Gastrocnemius medialis (tissue), 4 donors: ENCODE measurements around the gene IFNAR2.

ENCODE experiments used
- POLR2A ChIP-seq, 2 donors: fragments of 450-650 bp; IDR thresholded peaks; one replicate each; pipeline ENCODE4 v1.6.1; 2017; ENCODE audit warnings: antibody characterized with exemption in 2 of 2, mild to moderate bottlenecking in 2 of 2, moderate library complexity in 2 of 2
- TF ChIP-seq, protein P1 (sequence below), 5 experiments: fragments of 450-650 bp in 3 of 5; fragments of 200-600 bp in 2 of 5; sonication (generic) in 2 of 5; IDR thresholded peaks in 4 of 5; conservative IDR thresholded peaks in 1 of 5; 1 replicate in 4 of 5; 2 replicates in 1 of 5; pipeline ENCODE4 v1.5.1; 2016 to 2019; ENCODE audit warnings: antibody characterized with exemption in 5 of 5, mild to moderate bottlenecking in 3 of 5, moderate library complexity in 3 of 5

DNA sequence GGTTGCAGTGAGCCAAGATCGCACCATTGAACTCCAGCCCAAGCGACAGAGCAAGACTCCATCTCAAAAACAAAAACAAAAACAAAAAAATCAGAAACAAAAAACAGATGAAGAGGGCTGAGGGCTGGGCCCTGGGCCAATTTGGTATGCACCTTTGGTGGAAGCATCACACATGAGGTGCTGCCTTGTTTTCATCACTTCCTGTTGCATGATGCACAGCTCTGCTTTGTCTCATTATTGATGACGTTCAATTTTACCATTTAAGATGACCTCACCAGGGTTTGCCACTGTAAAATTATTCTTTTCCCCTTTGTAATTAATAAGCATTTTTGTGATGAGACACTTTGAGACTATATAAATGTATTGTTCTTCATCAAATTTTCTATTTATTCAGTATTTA lies 9.8 kb upstream of the IFNAR2 start:
- TF ChIP-seq, protein P1, sequence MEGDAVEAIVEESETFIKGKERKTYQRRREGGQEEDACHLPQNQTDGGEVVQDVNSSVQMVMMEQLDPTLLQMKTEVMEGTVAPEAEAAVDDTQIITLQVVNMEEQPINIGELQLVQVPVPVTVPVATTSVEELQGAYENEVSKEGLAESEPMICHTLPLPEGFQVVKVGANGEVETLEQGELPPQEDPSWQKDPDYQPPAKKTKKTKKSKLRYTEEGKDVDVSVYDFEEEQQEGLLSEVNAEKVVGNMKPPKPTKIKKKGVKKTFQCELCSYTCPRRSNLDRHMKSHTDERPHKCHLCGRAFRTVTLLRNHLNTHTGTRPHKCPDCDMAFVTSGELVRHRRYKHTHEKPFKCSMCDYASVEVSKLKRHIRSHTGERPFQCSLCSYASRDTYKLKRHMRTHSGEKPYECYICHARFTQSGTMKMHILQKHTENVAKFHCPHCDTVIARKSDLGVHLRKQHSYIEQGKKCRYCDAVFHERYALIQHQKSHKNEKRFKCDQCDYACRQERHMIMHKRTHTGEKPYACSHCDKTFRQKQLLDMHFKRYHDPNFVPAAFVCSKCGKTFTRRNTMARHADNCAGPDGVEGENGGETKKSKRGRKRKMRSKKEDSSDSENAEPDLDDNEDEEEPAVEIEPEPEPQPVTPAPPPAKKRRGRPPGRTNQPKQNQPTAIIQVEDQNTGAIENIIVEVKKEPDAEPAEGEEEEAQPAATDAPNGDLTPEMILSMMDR (IDR thresholded peaks at IDR 0.05 in 4 of 5, conservative IDR thresholded peaks at IDR 0.05 in 1 of 5), result no peak
- TF ChIP-seq POLR2A (IDR thresholded peaks at IDR 0.05), result no peak
